ENCODE results near the gene KBTBD8. TPM values are rescaled to one million over a fixed set of nuclear protein-coding genes. Genes with fewer than 3 reads are reported as not detected.

The KBTBD8 gene
- total RNA-seq, 1 experiment from 2014 or later = 1.2 TPM

- DNase-seq (ENCODE audit: low read depth) = no peak
Observed at GRCh38 chr3:67033079-67033478, 35.0 kb downstream of the KBTBD8 start.

- no peak for DNase-seq (ENCODE audit: low read depth)
Observed at GRCh38 chr3:67034371-67034770, 36.3 kb downstream of the KBTBD8 start.

GRCh38 chr3:67037615-67038014 is 39.5 kb downstream of the KBTBD8 start:
- no peak for DNase-seq (ENCODE audit: low read depth)

- DNase-seq (ENCODE audit: low read depth) = no peak
Observed at GRCh38 chr3:67044295-67044694, 46.2 kb downstream of the KBTBD8 start.

DNA sequence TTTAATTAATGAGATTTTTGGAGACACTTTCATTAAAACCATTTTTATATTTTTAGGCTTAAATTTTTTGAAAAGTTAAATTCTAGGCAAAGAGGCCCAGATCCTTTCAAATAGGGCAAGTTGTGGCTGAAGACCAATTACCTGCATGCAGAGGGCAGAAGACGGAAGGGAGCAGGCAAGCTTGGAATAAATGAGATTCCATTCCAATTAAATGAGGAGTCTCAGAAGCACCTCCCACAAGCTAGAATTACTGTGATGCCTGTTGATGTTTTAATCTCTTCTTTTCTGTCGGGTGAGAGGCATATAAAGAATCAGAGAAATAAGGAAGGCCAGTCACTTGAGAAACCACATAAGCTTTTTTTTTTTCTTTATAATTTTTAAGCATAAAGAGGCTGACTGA is 46.8 kb downstream of the KBTBD8 start:
- no peak for DNase-seq (ENCODE audit: low read depth)

DNA sequence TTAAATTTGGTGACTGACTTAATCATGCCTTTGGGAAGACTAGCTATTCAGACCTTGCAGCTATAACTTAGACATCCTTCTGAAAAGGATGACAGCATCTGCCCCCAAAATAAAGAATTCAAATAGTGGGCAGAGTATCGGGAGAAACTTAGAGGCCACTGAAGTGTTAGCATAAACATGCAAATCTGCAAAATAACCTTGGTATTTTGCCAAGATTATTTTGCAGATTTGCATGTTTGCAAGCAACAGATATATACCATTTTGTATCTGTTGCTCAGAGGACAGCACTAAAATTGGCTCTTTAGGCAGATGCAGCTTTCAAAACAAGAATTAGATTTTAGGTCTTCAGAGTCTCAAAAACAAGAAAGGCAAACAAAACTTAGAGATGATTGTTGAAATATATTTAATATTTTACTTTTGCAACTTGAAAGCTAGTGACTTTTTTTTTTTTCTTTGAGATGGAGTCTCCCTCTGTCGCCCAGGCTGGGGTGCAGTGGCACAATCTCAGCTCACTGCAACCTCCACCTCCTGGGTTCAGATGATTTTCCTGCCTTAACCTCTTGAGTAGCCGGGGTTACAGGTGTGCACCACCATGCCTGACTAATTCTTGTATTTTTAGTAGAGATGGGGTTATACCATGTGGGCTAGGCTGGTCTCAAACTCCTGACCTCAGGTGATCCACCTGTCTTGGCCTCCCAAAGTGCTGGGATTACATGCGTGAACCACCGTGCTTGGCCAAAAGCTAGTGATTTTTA is 47.8 kb downstream of the KBTBD8 start:
- DNase-seq (ENCODE audit: low read depth) = no peak

- no peak for DNase-seq (ENCODE audit: low read depth)
Observed at GRCh38 chr3:67047051-67047450, 48.9 kb downstream of the KBTBD8 start.

DNA sequence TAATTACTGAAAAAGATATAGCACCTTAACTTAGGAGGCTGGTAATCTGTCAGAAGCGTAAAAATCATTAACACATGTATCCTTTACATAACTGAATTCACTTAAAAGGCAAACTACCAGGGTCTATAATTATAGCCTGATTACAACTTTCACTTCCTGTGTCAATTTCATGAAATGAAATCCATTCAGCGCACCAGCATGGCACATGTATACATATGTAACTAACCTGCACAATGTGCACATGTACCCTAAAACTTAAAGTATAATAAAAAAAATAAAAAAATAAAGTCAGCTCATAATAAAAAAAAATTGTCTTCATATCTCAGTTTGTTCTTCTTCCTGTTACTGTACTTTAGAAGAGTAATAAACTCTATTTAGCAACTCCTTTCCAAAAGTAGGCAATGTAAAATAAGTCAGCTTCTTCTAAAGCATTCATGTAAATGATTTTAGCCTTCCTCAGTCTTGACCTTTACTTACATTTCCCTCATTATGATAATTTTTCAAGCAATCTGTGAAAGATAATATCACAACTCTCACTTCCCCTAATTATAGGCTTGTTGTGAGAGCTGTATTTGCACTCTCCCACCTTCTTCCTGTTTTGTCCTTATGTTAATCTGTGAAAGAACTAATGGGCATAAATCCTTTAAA is 50.1 kb downstream of the KBTBD8 start:
- DNase-seq (ENCODE audit: low read depth) = no peak

- no peak for DNase-seq (ENCODE audit: low read depth)
Observed at GRCh38 chr3:67048715-67049074, 50.6 kb downstream of the KBTBD8 start.

DNA sequence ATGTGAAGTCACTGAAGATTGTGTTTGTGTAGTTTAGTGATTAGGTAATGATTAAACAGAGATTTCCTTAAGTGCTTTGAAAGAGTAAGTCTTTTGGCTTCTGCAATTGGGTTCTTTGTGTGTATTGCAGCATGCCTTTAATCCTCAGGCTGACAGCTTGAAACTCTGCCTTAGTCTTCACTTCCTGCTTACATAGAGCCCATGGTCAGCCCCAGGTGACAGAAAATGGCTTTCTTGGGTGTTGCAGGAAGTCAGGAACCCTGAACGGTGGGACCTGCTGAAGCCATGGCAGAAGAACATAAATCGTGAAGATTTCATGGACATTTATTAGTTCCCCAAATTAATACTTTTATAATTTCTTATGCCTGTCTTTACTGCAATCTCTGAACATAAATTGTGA is 61.3 kb downstream of the KBTBD8 start:
- no peak for DNase-seq (ENCODE audit: low read depth)
